Fibroblast of lung (primary cell): ENCODE data around the gene RTKN. TPM values are rescaled to one million over a fixed set of nuclear protein-coding genes. Genes with fewer than 3 reads are reported as not detected.

Source experiments
- DNase-seq, 2 donors: peaks; one replicate each; pipeline versions ENCODE4 v3.0.0 to v3.0.0-alpha.2; 2010; ENCODE audit warnings: low read depth in 2 of 2
- H2AFZ ChIP-seq: 2 replicates; pipeline ENCODE4 v1.5.1; 2012; ENCODE audit warnings: low read length, control low read depth, inconsistent platforms
- H3K27ac ChIP-seq: 2 replicates; pipeline ENCODE4 v1.5.1; 2011; ENCODE audit warnings: low read length, control low read depth; ENCODE audit not compliant: insufficient read depth
- H3K27me3 ChIP-seq: 2 replicates; pipeline ENCODE4 v1.5.1; 2011; ENCODE audit warnings: mild to moderate bottlenecking, low read length; ENCODE audit not compliant: control insufficient read depth, insufficient read depth
- H3K36me3 ChIP-seq: 2 replicates; pipeline ENCODE4 v1.5.1; 2011; ENCODE audit warnings: low read length; ENCODE audit not compliant: control insufficient read depth, insufficient read depth
- H3K4me1 ChIP-seq: 2 replicates; pipeline ENCODE4 v1.5.1; 2011; ENCODE audit warnings: low read length; ENCODE audit not compliant: control insufficient read depth, insufficient read depth; ENCODE audit errors: extremely low read depth
- H3K4me2 ChIP-seq: 2 replicates; pipeline ENCODE4 v1.5.1; 2011; ENCODE audit warnings: low read length, control low read depth; ENCODE audit not compliant: insufficient read depth; ENCODE audit errors: extremely low read depth
- H3K4me3 ChIP-seq, 4 experiments: fragments of 200-600 bp in 1 of 4; sonication (generic) in 1 of 4; replicated peaks in 1 of 4; 2 replicates each; pipeline ENCODE4 v1.5.1; 2011 to 2016; ENCODE audit warnings: low read length in 4 of 4, low read depth in 3 of 4, mild to moderate bottlenecking in 3 of 4, control low read depth in 2 of 4, inconsistent platforms in 1 of 4, mixed read lengths in 1 of 4; ENCODE audit not compliant: insufficient read depth in 1 of 4; ENCODE audit errors: control extremely low read depth in 1 of 4
- H3K79me2 ChIP-seq: 2 replicates; pipeline ENCODE4 v1.5.1; 2012; ENCODE audit warnings: mild to moderate bottlenecking, low read length, inconsistent platforms; ENCODE audit not compliant: control insufficient read depth, insufficient read depth
- H3K9ac ChIP-seq: 2 replicates; pipeline ENCODE4 v1.5.1; 2011; ENCODE audit warnings: mild to moderate bottlenecking, low read length, control low read depth; ENCODE audit not compliant: insufficient read depth
- H3K9me3 ChIP-seq: 2 replicates; pipeline ENCODE4 v1.5.1; 2012; ENCODE audit warnings: low read depth, low read length; ENCODE audit not compliant: control insufficient read depth, insufficient read depth
- H4K20me1 ChIP-seq: 2 replicates; pipeline ENCODE4 v1.5.1; 2011; ENCODE audit warnings: low read length; ENCODE audit not compliant: control insufficient read depth, insufficient read depth; ENCODE audit errors: extremely low read depth
- EZH2 ChIP-seq: IDR thresholded peaks from 2 replicates; pipeline ENCODE4 v1.5.1; 2012; ENCODE audit warnings: low read length, control low read depth, mild to moderate bottlenecking; ENCODE audit errors: missing control alignments
- polyA plus RNA-seq, 2 donors: library from polyadenylated mRNA; depleted of rRNA in 1 of 2; stranded (reverse) in 1 of 2; unstranded in 1 of 2; fragments of >200 nt; gene quantifications; 2 replicates each; pipeline ENCODE4 v1.2.1, GENCODE V29; 2011 to 2012; ENCODE audit warnings: missing spikeins in 1 of 2
- total RNA-seq: library from RNA; depleted of rRNA; stranded (reverse); fragments of >200 nt; gene quantifications from 2 replicates; pipeline ENCODE4 v1.2.1, GENCODE V29; 2014
- TF ChIP-seq, protein P1 (sequence below), 2 donors: IDR thresholded peaks in 1 of 2; conservative IDR thresholded peaks in 1 of 2; 1 replicate in 1 of 2; 2 replicates in 1 of 2; pipeline ENCODE4 v1.5.1; 2011 to 2012; ENCODE audit warnings: low read length in 2 of 2, control low read depth in 1 of 2, inconsistent platforms in 1 of 2, low read depth in 1 of 2, mild to moderate bottlenecking in 1 of 2

Gene RTKN
- total and polyA plus RNA-seq, 2 donors (not counting 1 experiment from before 2014, with no cell fraction given): 8.3 to 16.0 TPM

GRCh38 chr2:74413001-74413698, 28.6 kb downstream of the RTKN start:
- no peak for TF ChIP-seq EZH2
- TF ChIP-seq, protein P1, sequence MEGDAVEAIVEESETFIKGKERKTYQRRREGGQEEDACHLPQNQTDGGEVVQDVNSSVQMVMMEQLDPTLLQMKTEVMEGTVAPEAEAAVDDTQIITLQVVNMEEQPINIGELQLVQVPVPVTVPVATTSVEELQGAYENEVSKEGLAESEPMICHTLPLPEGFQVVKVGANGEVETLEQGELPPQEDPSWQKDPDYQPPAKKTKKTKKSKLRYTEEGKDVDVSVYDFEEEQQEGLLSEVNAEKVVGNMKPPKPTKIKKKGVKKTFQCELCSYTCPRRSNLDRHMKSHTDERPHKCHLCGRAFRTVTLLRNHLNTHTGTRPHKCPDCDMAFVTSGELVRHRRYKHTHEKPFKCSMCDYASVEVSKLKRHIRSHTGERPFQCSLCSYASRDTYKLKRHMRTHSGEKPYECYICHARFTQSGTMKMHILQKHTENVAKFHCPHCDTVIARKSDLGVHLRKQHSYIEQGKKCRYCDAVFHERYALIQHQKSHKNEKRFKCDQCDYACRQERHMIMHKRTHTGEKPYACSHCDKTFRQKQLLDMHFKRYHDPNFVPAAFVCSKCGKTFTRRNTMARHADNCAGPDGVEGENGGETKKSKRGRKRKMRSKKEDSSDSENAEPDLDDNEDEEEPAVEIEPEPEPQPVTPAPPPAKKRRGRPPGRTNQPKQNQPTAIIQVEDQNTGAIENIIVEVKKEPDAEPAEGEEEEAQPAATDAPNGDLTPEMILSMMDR (conservative IDR thresholded peaks at IDR 0.05 in 1 of 2, IDR thresholded peaks at IDR 0.05 in 1 of 2; ENCODE audit: low read depth in 1 of 2, low read length in 2 of 2): no peak
- Histone ChIP-seq H3K36me3 (no peaks in the 10 kb centered on the region), H3K4me3 (no peak overlapping the region), H3K27ac (no peak overlapping the region), H3K4me1 (peaks cover 9% of the 10 kb centered on the region), H3K4me2 (no peak overlapping the region), H4K20me1 (no peaks in the 10 kb centered on the region), H2AFZ (no peak overlapping the region), H3K27me3 (no peaks in the 10 kb centered on the region), H3K79me2 (no peaks in the 10 kb centered on the region), H3K9ac (no peak overlapping the region), H3K9me3 (no peaks in the 10 kb centered on the region)
- DNase-seq: no peak

GRCh38 chr2:74407682-74408081, 34.1 kb downstream of the RTKN start:
- H3K4me3 ChIP-seq: no peak overlapping the region
- H3K4me2 ChIP-seq: no peak overlapping the region
- no peaks in the 10 kb centered on the region for H3K4me1 ChIP-seq
- no peak overlapping the region for H3K27ac ChIP-seq
- no peak overlapping the region for H2AFZ ChIP-seq
- H4K20me1 ChIP-seq: no peaks in the 10 kb centered on the region
- H3K36me3 ChIP-seq: no peaks in the 10 kb centered on the region
- no peak for DNase-seq
- no peaks in the 10 kb centered on the region for H3K27me3 ChIP-seq
- H3K9me3 ChIP-seq: no peaks in the 10 kb centered on the region
- H3K9ac ChIP-seq: no peak overlapping the region
- TF ChIP-seq EZH2: no peak
- TF ChIP-seq, protein P1 (conservative IDR thresholded peaks at IDR 0.05 in 1 of 2, IDR thresholded peaks at IDR 0.05 in 1 of 2; ENCODE audit: low read depth in 1 of 2, low read length in 2 of 2): no peak
- H3K79me2 ChIP-seq: no peaks in the 10 kb centered on the region

GRCh38 chr2:74406035-74406434, 35.7 kb downstream of the RTKN start:
- H3K4me3 ChIP-seq: no peak overlapping the region
- TF ChIP-seq EZH2: no peak
- TF ChIP-seq, protein P1 (conservative IDR thresholded peaks at IDR 0.05 in 1 of 2, IDR thresholded peaks at IDR 0.05 in 1 of 2; ENCODE audit: low read depth in 1 of 2, low read length in 2 of 2): no peak
- H3K9me3 ChIP-seq: no peaks in the 10 kb centered on the region
- no peak for DNase-seq
- no peak overlapping the region for H3K27ac ChIP-seq
- no peaks in the 10 kb centered on the region for H3K79me2 ChIP-seq
- H3K4me2 ChIP-seq: no peak overlapping the region
- H3K9ac ChIP-seq: no peak overlapping the region
- H4K20me1 ChIP-seq: no peaks in the 10 kb centered on the region
- H3K36me3 ChIP-seq: no peaks in the 10 kb centered on the region
- H2AFZ ChIP-seq: no peak overlapping the region
- no peaks in the 10 kb centered on the region for H3K4me1 ChIP-seq
- no peaks in the 10 kb centered on the region for H3K27me3 ChIP-seq
